Prostate gland (tissue), 2 donors: ENCODE results near the gene EVC. TPM values are rescaled to one million over a fixed set of nuclear protein-coding genes. Genes with fewer than 3 reads are reported as not detected.

Source experiments
- DNase-seq: peaks from one replicate; pipeline ENCODE4 v3.0.0-alpha.2; 2019; ENCODE audit warnings: low spot score
- H3K27ac ChIP-seq, 2 donors: fragments of 200-600 bp; sonication (generic); 2 replicates each; pipeline ENCODE4 v1.5.1; 2017 to 2019
- H3K27me3 ChIP-seq: fragments of 200-600 bp; sonication (generic); replicated peaks from 2 replicates; pipeline ENCODE4 v1.5.1; 2019; ENCODE audit not compliant: insufficient read depth
- H3K36me3 ChIP-seq, 2 donors: fragments of 200-600 bp; sonication (generic); 1 replicate in 1 of 2; 2 replicates in 1 of 2; pipeline versions ENCODE4 v1.5.1 to v1.8.1; 2017 to 2019
- H3K4me1 ChIP-seq: fragments of 200-600 bp; sonication (generic); replicated peaks from 2 replicates; pipeline ENCODE4 v1.5.1; 2019
- H3K4me3 ChIP-seq, 2 donors: fragments of 200-600 bp; sonication (generic); 2 replicates each; pipeline ENCODE4 v1.5.1; 2017 to 2019
- H3K9me3 ChIP-seq: fragments of 200-600 bp; sonication (generic); 2 replicates; pipeline ENCODE4 v1.5.1; 2017
- CTCF ChIP-seq, 4 experiments: fragments of 200-600 bp in 2 of 4; fragments of 450-650 bp in 2 of 4; sonication (generic) in 2 of 4; IDR thresholded peaks; 1 replicate in 3 of 4; 2 replicates in 1 of 4; pipeline ENCODE4 v1.5.1; 2016 to 2019; ENCODE audit warnings: antibody characterized with exemption in 4 of 4, mild to moderate bottlenecking in 2 of 4, moderate library complexity in 2 of 4
- POLR2A ChIP-seq: fragments of 450-650 bp; IDR thresholded peaks from one replicate; pipeline ENCODE4 v1.6.1; 2016; ENCODE audit warnings: antibody characterized with exemption, mild to moderate bottlenecking
- POLR2AphosphoS5 ChIP-seq: sonication (generic); formaldehyde crosslinking; IDR thresholded peaks from one replicate; pipeline ENCODE4 v1.6.1; 2017; ENCODE audit warnings: antibody characterized with exemption
- WGBS: methylation state at CpG from one replicate; pipeline ENCODE4 v1.1.5; 2018; 5-methylcytosine and 5-hydroxymethylcytosine counted together
- intact Hi-C: fragments of 100-400 bp; cut with DNase I; formaldehyde crosslinking; loops from one replicate; pipeline ENCODE4 v1.14.2; 2022
- total RNA-seq, 2 donors: library from RNA; depleted of rRNA; stranded (reverse); fragments of >200 nt; gene quantifications; one replicate each; pipeline ENCODE4 v1.1.0, GENCODE V29; 2016

The EVC gene
- total RNA-seq, 2 donors from 2014 or later = 49.0 to 55.7 TPM

- H3K27ac ChIP-seq = no peak overlapping the region
- H3K4me3 ChIP-seq = no peak overlapping the region
- H3K27me3 ChIP-seq = no peaks in the 10 kb centered on the region
- no peaks in the 10 kb centered on the region for H3K4me1 ChIP-seq
- DNase-seq = no peak
- no peaks in the 10 kb centered on the region for H3K36me3 ChIP-seq
- intact Hi-C loops = no loop called here
- WGBS = 92% methylated on average over 5 of the region's 5 CpGs
- no peak for TF ChIP-seq POLR2AphosphoS5
- no peak for TF ChIP-seq POLR2A
- no peak for TF ChIP-seq CTCF (IDR thresholded peaks at IDR 0.05)
- H3K9me3 ChIP-seq = no peaks in the 10 kb centered on the region
Observed at GRCh38 chr4:5789141-5789540, 78.1 kb downstream of the EVC start.

- no peak overlapping the region for H3K27ac ChIP-seq
- no peak for DNase-seq
- H3K36me3 ChIP-seq = no peaks in the 10 kb centered on the region
- H3K4me1 ChIP-seq = no peaks in the 10 kb centered on the region
- TF ChIP-seq CTCF (IDR thresholded peaks at IDR 0.05) = no peak
- no peak for TF ChIP-seq POLR2A
- no peak for TF ChIP-seq POLR2AphosphoS5
- H3K27me3 ChIP-seq = no peaks in the 10 kb centered on the region
- 36% methylated on average over 1 of the region's 1 CpG for WGBS
- H3K4me3 ChIP-seq = no peak overlapping the region
- H3K9me3 ChIP-seq = no peaks in the 10 kb centered on the region
- intact Hi-C loops = no loop called here
Observed at GRCh38 chr4:5790546-5790857, 79.5 kb downstream of the EVC start.

GRCh38 chr4:5791654-5792053 lies 80.7 kb downstream of the EVC start:
- TF ChIP-seq POLR2A = no peak
- no peak for TF ChIP-seq CTCF (IDR thresholded peaks at IDR 0.05)
- no peak for TF ChIP-seq POLR2AphosphoS5
- no peaks in the 10 kb centered on the region for H3K9me3 ChIP-seq
- H3K4me1 ChIP-seq = no peaks in the 10 kb centered on the region
- WGBS = 79% methylated on average over 3 of the region's 3 CpGs
- no peaks in the 10 kb centered on the region for H3K27me3 ChIP-seq
- H3K36me3 ChIP-seq = peaks cover 0 to 1% of the 10 kb centered on the region in 2 donors
- DNase-seq = no peak
- H3K4me3 ChIP-seq = no peak overlapping the region
- no peak overlapping the region for H3K27ac ChIP-seq
- intact Hi-C loops = no loop called here

GRCh38 chr4:5793514-5793913 lies 82.5 kb downstream of the EVC start:
- no peaks in the 10 kb centered on the region for H3K4me1 ChIP-seq
- H3K27ac ChIP-seq = no peak overlapping the region
- intact Hi-C loops = no loop called here
- DNase-seq = no peak
- 91% methylated on average over 13 of the region's 13 CpGs for WGBS
- H3K9me3 ChIP-seq = no peaks in the 10 kb centered on the region
- no peaks in the 10 kb centered on the region for H3K27me3 ChIP-seq
- H3K36me3 ChIP-seq = peaks cover 0 to 9% of the 10 kb centered on the region in 2 donors
- no peak for TF ChIP-seq POLR2A
- no peak for TF ChIP-seq CTCF (IDR thresholded peaks at IDR 0.05)
- TF ChIP-seq POLR2AphosphoS5 = no peak
- no peak overlapping the region for H3K4me3 ChIP-seq

GRCh38 chr4:5795580-5795979 lies 84.6 kb downstream of the EVC start:
- no peak overlapping the region for H3K4me3 ChIP-seq
- intact Hi-C loops = no loop called here
- H3K9me3 ChIP-seq = no peaks in the 10 kb centered on the region
- 97% methylated on average over 5 of the region's 5 CpGs for WGBS
- no peaks in the 10 kb centered on the region for H3K4me1 ChIP-seq
- H3K36me3 ChIP-seq = peaks cover 0 to 9% of the 10 kb centered on the region in 2 donors
- H3K27me3 ChIP-seq = no peaks in the 10 kb centered on the region
- DNase-seq = no peak
- H3K27ac ChIP-seq = no peak overlapping the region
- no peak for TF ChIP-seq CTCF (IDR thresholded peaks at IDR 0.05)
- TF ChIP-seq POLR2AphosphoS5 = no peak
- no peak for TF ChIP-seq POLR2A
